GM18507 (cell line): ENCODE results near the gene PLCB4.
"Not testable (repeated sequence)": the region's sequence is repeated elsewhere in the genome, so short reads cannot be mapped to it uniquely, and the experiment has no call there.

Experiments used
- DNase-seq: peaks from one replicate; pipeline ENCODE4 v3.0.0; 2011; ENCODE audit warnings: low read depth; ENCODE audit not compliant: insufficient read length; ENCODE audit errors: extremely low spot score
- FAIRE-seq: peaks from 2 replicates; lab custom pipeline; 2011; peaks lifted over from hg19 to GRCh38; lab: Jason Lieb, UNC

Gene PLCB4

GRCh38 chr20:9131841-9132240, 63.0 kb downstream of the PLCB4 start:
- no peak for DNase-seq
- no peak for FAIRE-seq

GRCh38 chr20:9134346-9134745, 65.5 kb downstream of the PLCB4 start:
- no peak for DNase-seq
- no peak for FAIRE-seq

- DNase-seq (no peak), FAIRE-seq (no peak)
These were observed 67.2 kb downstream of the PLCB4 start for GRCh38 chr20:9136114-9136513.

- DNase-seq (no peak), FAIRE-seq (no peak)
These were observed 68.1 kb downstream of the PLCB4 start for GRCh38 chr20:9137001-9137400.

- FAIRE-seq (no peak), DNase-seq (no peak)
These were observed 70.4 kb downstream of the PLCB4 start for GRCh38 chr20:9139106-9139833.

GRCh38 chr20:9140162-9140760, 71.4 kb downstream of the PLCB4 start:
- FAIRE-seq (no peak), DNase-seq (no peak)

GRCh38 chr20:9141070-9141469, 72.2 kb downstream of the PLCB4 start:
- no peak for FAIRE-seq
- DNase-seq: no peak

- DNase-seq (no peak), FAIRE-seq (no peak)
These were observed 73.0 kb downstream of the PLCB4 start for GRCh38 chr20:9141921-9142320.

GRCh38 chr20:9142809-9143208, 73.9 kb downstream of the PLCB4 start:
- DNase-seq (no peak), FAIRE-seq (no peak)

- FAIRE-seq (no peak), DNase-seq (no peak)
These were observed 75.0 kb downstream of the PLCB4 start for GRCh38 chr20:9143926-9144325.

GRCh38 chr20:9144643-9145042, 75.8 kb downstream of the PLCB4 start:
- DNase-seq: no peak
- FAIRE-seq: no peak

- FAIRE-seq (no peak), DNase-seq (no peak)
These were observed 76.3 kb downstream of the PLCB4 start for GRCh38 chr20:9145142-9145541.

- FAIRE-seq (no peak), DNase-seq (no peak)
These were observed 77.8 kb downstream of the PLCB4 start for GRCh38 chr20:9146649-9147048.

GRCh38 chr20:9147547-9148024, 78.7 kb downstream of the PLCB4 start:
- FAIRE-seq (no peak), DNase-seq (no peak)

- DNase-seq (no peak), FAIRE-seq (no peak)
These were observed 79.4 kb downstream of the PLCB4 start for GRCh38 chr20:9148291-9148690.

GRCh38 chr20:9149087-9149486, 80.2 kb downstream of the PLCB4 start:
- FAIRE-seq (no peak), DNase-seq (no peak)

GRCh38 chr20:9149796-9150195, 80.9 kb downstream of the PLCB4 start:
- no peak for DNase-seq
- FAIRE-seq: no peak

GRCh38 chr20:9150679-9151078, 81.8 kb downstream of the PLCB4 start:
- DNase-seq: no peak
- FAIRE-seq: no peak

GRCh38 chr20:9152139-9152538, 83.3 kb downstream of the PLCB4 start:
- DNase-seq: not testable (repeated sequence)

GRCh38 chr20:9154464-9155024, 85.7 kb downstream of the PLCB4 start:
- FAIRE-seq (no peak), DNase-seq (no peak)

More at GRCh38 chr20:9152139-9152538, 83.3 kb downstream of the PLCB4 start:
- not testable (repeated sequence) for FAIRE-seq
